GM12801 (cell line): ENCODE measurements around the gene FAM199X.

Experiments
- CTCF ChIP-seq: IDR thresholded peaks from one replicate; pipeline ENCODE4 v1.5.1; 2011; ENCODE audit warnings: control low read depth; ENCODE audit not compliant: insufficient read length; ENCODE audit errors: extremely low read depth

Gene FAM199X

GRCh38 chrX:104189837-104190236 lies 23.6 kb downstream of the FAM199X start:
- TF ChIP-seq CTCF = no peak

DNA sequence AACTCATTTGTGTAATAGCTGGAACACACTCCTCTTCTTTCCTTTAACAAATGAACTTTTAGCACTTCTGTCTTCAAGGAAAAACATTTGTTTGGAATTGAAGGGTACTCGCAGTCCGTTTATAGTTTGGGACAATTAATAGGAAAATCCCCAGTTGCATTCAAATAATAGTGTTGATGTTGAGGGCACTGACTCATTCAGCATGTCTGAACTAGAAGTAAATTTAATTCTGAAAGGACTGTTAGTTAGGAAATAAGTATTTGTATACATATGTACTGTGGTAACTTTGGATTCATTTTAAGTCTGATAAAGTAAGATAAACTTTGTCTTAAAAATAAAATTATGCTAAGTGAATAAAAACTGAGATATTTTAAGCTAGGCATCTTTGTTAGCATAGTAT lies 27.2 kb downstream of the FAM199X start:
- TF ChIP-seq CTCF = no peak

GRCh38 chrX:104195013-104195412 lies 28.8 kb downstream of the FAM199X start:
- TF ChIP-seq CTCF = no peak

GRCh38 chrX:104195489-104196084 lies 29.3 kb downstream of the FAM199X start:
- TF ChIP-seq CTCF = no peak

- TF ChIP-seq CTCF = no peak
These were observed 39.3 kb downstream of the FAM199X start for GRCh38 chrX:104205548-104205947.

DNA sequence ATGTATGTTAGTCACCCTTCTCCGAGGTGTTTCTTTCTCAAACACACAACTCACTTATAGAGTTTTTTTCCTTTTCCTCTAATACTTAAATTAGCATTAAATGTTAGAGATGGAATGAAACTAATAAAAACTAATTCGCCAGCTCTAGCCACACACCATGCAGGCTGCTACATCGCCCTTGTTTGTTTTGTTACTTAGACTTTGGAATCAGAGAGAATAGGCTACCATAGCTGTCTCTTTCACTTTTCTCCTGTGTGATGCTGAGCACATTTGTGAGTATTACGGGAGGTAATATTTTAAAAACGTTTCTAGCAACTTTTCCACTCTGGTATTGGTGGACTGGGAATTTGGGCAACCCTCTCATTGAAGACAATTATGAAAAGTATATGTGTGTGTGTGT lies 44.9 kb downstream of the FAM199X start:
- TF ChIP-seq CTCF = no peak
